ENCODE data around the gene ADGRE3. TPM values are rescaled to one million over a fixed set of nuclear protein-coding genes. Genes with fewer than 3 reads are reported as not detected.
A peak's percentile ranks its signal among the peaks of the same experiment; 100 is the strongest.
"Not testable (repeated sequence)": the region's sequence is repeated elsewhere in the genome, so short reads cannot be mapped to it uniquely, and the experiment has no call there.

Gene ADGRE3
- total and polyA plus RNA-seq, 2 donors (not counting 1 experiment from before 2014, with no cell fraction given) = 0.17 to 0.46 TPM

- POLR2A ChIA-PET = no interaction called here
- no peak for DNase-seq
- no peak overlapping the region for H2AFZ ChIP-seq (ENCODE audit: insufficient read depth, low read depth, low read length, poor library complexity, severe bottlenecking)
- peaks cover 6% of the 10 kb centered on the region for H3K9me3 Mint-ChIP-seq (ENCODE audit: insufficient read depth)
- no peaks in the 10 kb centered on the region for H3K27me3 Mint-ChIP-seq
- peak overlapping the region; percentile 29 for H3K27ac Mint-ChIP-seq
- peaks cover 70% of the 10 kb centered on the region for H4K20me1 ChIP-seq (ENCODE audit: control insufficient read depth, insufficient read depth, low read length, poor library complexity, severe bottlenecking)
- no peaks in the 10 kb centered on the region for H3K27me3 ChIP-seq (replicated peaks in 1 of 4; ENCODE audit: control extremely low read depth in 1 of 4, control insufficient read depth in 3 of 4, insufficient read depth in 4 of 4, low read length in 3 of 4)
- TF ChIP-seq CTCF (IDR thresholded peaks at IDR 0.05) = no peak
- TF ChIP-seq EZH2 (IDR thresholded peaks at IDR 0.05; ENCODE audit: borderline replicate concordance, insufficient read depth, low read depth, low read length, poor library complexity, severe bottlenecking) = no peak
- H3K79me2 ChIP-seq (ENCODE audit: control insufficient read depth, insufficient read depth, low read length) = peaks cover 88% of the 10 kb centered on the region
- peak overlapping the region; percentile 57 for H3K4me3 Mint-ChIP-seq
- H3K36me3 ChIP-seq (replicated peaks in 1 of 2; ENCODE audit: control extremely low read depth in 1 of 2, control insufficient read depth in 1 of 2, extremely low read depth in 1 of 2, insufficient read depth in 2 of 2, low read length in 1 of 2) = peaks cover 2 to 80% of the 10 kb centered on the region in 2 experiments
- H3K4me1 Mint-ChIP-seq = peaks cover 45% of the 10 kb centered on the region
- intact Hi-C loops (cut with micrococcal nuclease) = no loop called here
- peak overlapping the region; percentile 4 for H3K4me2 ChIP-seq (replicated peaks; ENCODE audit: low read depth, low read length, poor library complexity, severe bottlenecking)
- 94% methylated on average over 3 of the region's 3 CpGs for WGBS (ENCODE audit: insufficient coverage)
- ATAC-seq (ENCODE audit: low read depth) = no peak
- CTCF ChIA-PET = interaction anchor here (0.8 to 1.1 kb wide), 2 partner anchors 21 to 88 kb away, joined by 3 read pairs; no protein-coding TSS in a partner anchor
- H3K9ac ChIP-seq (ENCODE audit: low read length) = no peak overlapping the region
- H3K27ac ChIP-seq (ENCODE audit: low read length in 2 of 2) = peak overlapping the region in 1 of 2 donors; percentile 42
- H3K4me1 ChIP-seq (ENCODE audit: control insufficient read depth in 2 of 2, insufficient read depth in 2 of 2, low read length in 2 of 2) = peaks cover 40 to 46% of the 10 kb centered on the region in 2 donors
- peaks cover 0 to 9% (median 0%) of the 10 kb centered on the region in 3 donors for H3K9me3 ChIP-seq (ENCODE audit: control extremely low read depth in 1 of 3, control insufficient read depth in 2 of 3, insufficient read depth in 1 of 3, low read length in 2 of 3)
- no peak overlapping the region for H3K4me3 ChIP-seq (ENCODE audit: control extremely low read depth in 1 of 5, extremely low read depth in 1 of 5, insufficient read depth in 1 of 5, low read depth in 2 of 5, low read length in 4 of 5)
These were observed 79.1 kb downstream of the ADGRE3 start for GRCh38 chr19:14595558-14595957.

DNA sequence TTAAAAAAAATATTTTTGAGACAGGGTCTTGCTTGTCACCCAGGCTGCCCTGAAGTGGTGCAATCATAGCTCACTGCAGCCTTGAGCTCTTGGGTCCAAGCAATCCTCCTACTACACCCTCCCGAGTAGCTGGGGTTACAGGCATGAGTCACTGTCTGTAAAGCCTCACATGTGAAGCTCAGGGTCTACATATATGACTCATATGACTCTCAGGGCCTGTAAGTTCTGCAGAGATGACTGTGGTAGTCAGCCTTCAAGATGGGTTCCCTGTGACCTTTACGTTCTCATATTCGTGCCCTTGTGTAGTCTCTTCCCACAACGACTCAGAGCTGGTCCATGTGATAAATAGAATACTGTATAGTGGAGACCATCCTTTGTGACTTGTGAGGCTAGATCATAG, 85.2 kb downstream of the ADGRE3 start:
- H3K9ac ChIP-seq (ENCODE audit: low read length); H3K9me3 Mint-ChIP-seq (ENCODE audit: insufficient read depth); H3K27me3 Mint-ChIP-seq; H3K4me3 Mint-ChIP-seq; POLR2A ChIA-PET; H3K9me3 ChIP-seq (ENCODE audit: control extremely low read depth in 1 of 3, control insufficient read depth in 2 of 3, insufficient read depth in 1 of 3, low read length in 2 of 3); H3K27ac Mint-ChIP-seq; H3K27ac ChIP-seq (ENCODE audit: low read length in 2 of 2); intact Hi-C loops (cut with micrococcal nuclease); DNase-seq; H3K27me3 ChIP-seq (replicated peaks in 1 of 4; ENCODE audit: control extremely low read depth in 1 of 4, control insufficient read depth in 3 of 4, insufficient read depth in 4 of 4, low read length in 3 of 4); H3K4me3 ChIP-seq (ENCODE audit: control extremely low read depth in 1 of 5, extremely low read depth in 1 of 5, insufficient read depth in 1 of 5, low read depth in 2 of 5, low read length in 4 of 5); H3K4me2 ChIP-seq (replicated peaks; ENCODE audit: low read depth, low read length, poor library complexity, severe bottlenecking); H2AFZ ChIP-seq (ENCODE audit: insufficient read depth, low read depth, low read length, poor library complexity, severe bottlenecking): not testable (repeated sequence)
- ATAC-seq (ENCODE audit: low read depth) = peak; percentile 28
- peaks cover 60% of the 10 kb centered on the region for H3K4me1 Mint-ChIP-seq
- peaks cover 0 to 45% of the 10 kb centered on the region in 2 experiments for H3K36me3 ChIP-seq (replicated peaks in 1 of 2; ENCODE audit: control extremely low read depth in 1 of 2, control insufficient read depth in 1 of 2, extremely low read depth in 1 of 2, insufficient read depth in 2 of 2, low read length in 1 of 2)
- CTCF ChIA-PET = interaction anchor here (2.3 kb wide), 1 partner anchor 16 kb away, joined by 10 read pairs; no protein-coding TSS in a partner anchor
- peaks cover 61% of the 10 kb centered on the region for H4K20me1 ChIP-seq (ENCODE audit: control insufficient read depth, insufficient read depth, low read length, poor library complexity, severe bottlenecking)
- WGBS (ENCODE audit: insufficient coverage) = no CpG with 5 or more reads among the region's 4 CpGs
- H3K4me1 ChIP-seq (ENCODE audit: control insufficient read depth in 2 of 2, insufficient read depth in 2 of 2, low read length in 2 of 2) = peaks cover 44 to 71% of the 10 kb centered on the region in 2 donors
- peaks cover 82% of the 10 kb centered on the region for H3K79me2 ChIP-seq (ENCODE audit: control insufficient read depth, insufficient read depth, low read length)

- WGBS (ENCODE audit: insufficient coverage) = no CpG with 5 or more reads among the region's 3 CpGs
- H3K27me3 ChIP-seq (replicated peaks in 1 of 4; ENCODE audit: control extremely low read depth in 1 of 4, control insufficient read depth in 3 of 4, insufficient read depth in 4 of 4, low read length in 3 of 4); DNase-seq; intact Hi-C loops (cut with micrococcal nuclease); H3K27ac ChIP-seq (ENCODE audit: low read length in 2 of 2); H2AFZ ChIP-seq (ENCODE audit: insufficient read depth, low read depth, low read length, poor library complexity, severe bottlenecking); H3K4me2 ChIP-seq (replicated peaks; ENCODE audit: low read depth, low read length, poor library complexity, severe bottlenecking); H3K27me3 Mint-ChIP-seq; H3K9me3 ChIP-seq (ENCODE audit: control extremely low read depth in 1 of 3, control insufficient read depth in 2 of 3, insufficient read depth in 1 of 3, low read length in 2 of 3); H3K9me3 Mint-ChIP-seq (ENCODE audit: insufficient read depth): not testable (repeated sequence)
- CTCF ChIA-PET = interaction anchor here (0.7 kb wide), 1 partner anchor 11 kb away, joined by 4 read pairs; no protein-coding TSS in a partner anchor
- peak overlapping the region; percentile 100 for H3K4me3 Mint-ChIP-seq
- H3K79me2 ChIP-seq (ENCODE audit: control insufficient read depth, insufficient read depth, low read length) = peaks cover 77% of the 10 kb centered on the region
- peak overlapping the region; percentile 73 for H3K27ac Mint-ChIP-seq
- peaks cover 65% of the 10 kb centered on the region for H3K4me1 Mint-ChIP-seq
- POLR2A ChIA-PET = interaction anchor here (2.3 kb wide), 1 partner anchor 18 kb away, joined by 11 read pairs; no protein-coding TSS in a partner anchor
- ATAC-seq (ENCODE audit: low read depth) = peak; percentile 62
- peaks cover 0 to 19% of the 10 kb centered on the region in 2 experiments for H3K36me3 ChIP-seq (replicated peaks in 1 of 2; ENCODE audit: control extremely low read depth in 1 of 2, control insufficient read depth in 1 of 2, extremely low read depth in 1 of 2, insufficient read depth in 2 of 2, low read length in 1 of 2)
- peak overlapping the region in 4 of 5 experiments; percentile 15 to 85 (median 39) for H3K4me3 ChIP-seq (ENCODE audit: control extremely low read depth in 1 of 5, extremely low read depth in 1 of 5, insufficient read depth in 1 of 5, low read depth in 2 of 5, low read length in 4 of 5)
- peak overlapping the region; percentile 71 for H3K9ac ChIP-seq (ENCODE audit: low read length)
- H3K4me1 ChIP-seq (ENCODE audit: control insufficient read depth in 2 of 2, insufficient read depth in 2 of 2, low read length in 2 of 2) = peaks cover 38 to 65% of the 10 kb centered on the region in 2 donors
- peaks cover 33% of the 10 kb centered on the region for H4K20me1 ChIP-seq (ENCODE audit: control insufficient read depth, insufficient read depth, low read length, poor library complexity, severe bottlenecking)
These were observed 89.5 kb downstream of the ADGRE3 start for GRCh38 chr19:14585187-14585586.
